Esophagus squamous epithelium (tissue), 5 donors: ENCODE measurements around the gene CCSER1. TPM values are rescaled to one million over a fixed set of nuclear protein-coding genes. Genes with fewer than 3 reads are reported as not detected.

Experiments used
- DNase-seq: peaks from one replicate; lab custom pipeline; 2025; lab: John Stamatoyannopoulos, UW
- H3K27ac ChIP-seq, 4 donors: fragments of 200-600 bp; sonication (generic); one replicate each; pipeline ENCODE4 v1.5.1; 2016 to 2019; ENCODE audit warnings: mild to moderate bottlenecking in 1 of 4
- H3K27me3 ChIP-seq, 4 donors: fragments of 200-600 bp; sonication (generic); 1 replicate in 3 of 4; 2 replicates in 1 of 4; pipeline versions ENCODE4 v1.5.1 to v1.6.0; 2017 to 2021; ENCODE audit warnings: antibody characterized with exemption in 1 of 4
- H3K36me3 ChIP-seq, 3 donors: fragments of 200-600 bp; sonication (generic); one replicate each; pipeline ENCODE4 v1.5.1; 2016 to 2019
- H3K4me1 ChIP-seq, 3 donors: fragments of 200-600 bp; sonication (generic); one replicate each; pipeline ENCODE4 v1.5.1; 2017 to 2019
- H3K4me3 ChIP-seq, 4 donors: fragments of 200-600 bp; sonication (generic); 1 replicate in 3 of 4; 2 replicates in 1 of 4; pipeline ENCODE4 v1.5.1; 2016 to 2019; ENCODE audit warnings: mild to moderate bottlenecking in 2 of 4, moderate library complexity in 1 of 4
- H3K9me3 ChIP-seq, 3 donors: fragments of 200-600 bp; sonication (generic); one replicate each; pipeline ENCODE4 v1.5.1; 2016 to 2019
- CTCF ChIP-seq, 6 experiments: fragments of 450-650 bp in 4 of 6; fragments of 200-600 bp in 2 of 6; sonication (generic) in 2 of 6; IDR thresholded peaks; one replicate each; pipeline ENCODE4 v1.5.1; 2016 to 2019; ENCODE audit warnings: antibody characterized with exemption in 6 of 6, mild to moderate bottlenecking in 4 of 6, moderate library complexity in 4 of 6
- POLR2A ChIP-seq, 4 donors: fragments of 450-650 bp; IDR thresholded peaks; one replicate each; pipeline ENCODE4 v1.6.1; 2017; ENCODE audit warnings: antibody characterized with exemption in 4 of 4, mild to moderate bottlenecking in 4 of 4, moderate library complexity in 3 of 4
- WGBS, 2 donors: methylation state at CpG; one replicate each; pipeline ENCODE4 v1.1.5; 2018; 5-methylcytosine and 5-hydroxymethylcytosine counted together
- intact Hi-C: fragments of 100-400 bp; cut with DNase I; formaldehyde crosslinking; loops from one replicate; pipeline ENCODE4 v1.15.0; 2022
- total RNA-seq, 4 donors: library from RNA; depleted of rRNA; stranded (reverse); fragments of >200 nt; gene quantifications; one replicate each; pipeline ENCODE4 v1.1.0, GENCODE V29; 2016
- donor health status: DM: yes; HTN: yes; CAD: no.

The CCSER1 gene
- total RNA-seq, 4 donors from 2014 or later = 1.2 to 12.4 (median 2.2) TPM

- Histone ChIP-seq H3K27ac (no peak overlapping the region), H3K9me3 (no peaks in the 10 kb centered on the region), H3K4me1 (peaks cover 0 to 8% (median 0%) of the 10 kb centered on the region in 3 donors), H3K27me3 (no peaks in the 10 kb centered on the region), H3K4me3 (no peak overlapping the region), H3K36me3 (no peaks in the 10 kb centered on the region)
- 26 to 47% methylated on average over 2 of the region's 2 CpGs for WGBS, 2 donors
- TF ChIP-seq POLR2A (IDR thresholded peaks at IDR 0.05) (no peak), CTCF (IDR thresholded peaks at IDR 0.05) (no peak)
- intact Hi-C loops = no loop called here
- no peak for DNase-seq
Measured at GRCh38 chr4:90951037-90951436, 823.8 kb downstream of the CCSER1 start.

- no peaks in the 10 kb centered on the region for H3K36me3 ChIP-seq
- no peaks in the 10 kb centered on the region for H3K4me1 ChIP-seq
- DNase-seq = no peak
- H3K9me3 ChIP-seq = no peaks in the 10 kb centered on the region
- H3K27me3 ChIP-seq = no peaks in the 10 kb centered on the region
- WGBS, 2 donors = 60 to 81% methylated on average over 3 of the region's 3 CpGs
- intact Hi-C loops = no loop called here
- no peak overlapping the region for H3K4me3 ChIP-seq
- no peak for TF ChIP-seq POLR2A (IDR thresholded peaks at IDR 0.05)
- TF ChIP-seq CTCF (IDR thresholded peaks at IDR 0.05) = no peak
- no peak overlapping the region for H3K27ac ChIP-seq
Measured at GRCh38 chr4:90958256-90958895, 831.2 kb downstream of the CCSER1 start.

GRCh38 chr4:90960433-90960832, 833.2 kb downstream of the CCSER1 start:
- Histone ChIP-seq H3K27ac (no peak overlapping the region), H3K27me3 (no peaks in the 10 kb centered on the region), H3K4me1 (no peaks in the 10 kb centered on the region), H3K36me3 (no peaks in the 10 kb centered on the region), H3K9me3 (no peaks in the 10 kb centered on the region), H3K4me3 (no peak overlapping the region)
- no peak for DNase-seq
- TF ChIP-seq POLR2A (IDR thresholded peaks at IDR 0.05) (no peak), CTCF (IDR thresholded peaks at IDR 0.05) (no peak)
- WGBS, 2 donors = 86 to 88% methylated on average over 3 of the region's 3 CpGs
- intact Hi-C loops = no loop called here

- intact Hi-C loops = no loop called here
- TF ChIP-seq CTCF (IDR thresholded peaks at IDR 0.05) = no peak
- TF ChIP-seq POLR2A (IDR thresholded peaks at IDR 0.05) = no peak
- WGBS, 2 donors = 87 to 95% methylated on average over 1 of the region's 1 CpG
- DNase-seq = no peak
- Histone ChIP-seq H3K4me3 (no peak overlapping the region), H3K4me1 (no peaks in the 10 kb centered on the region), H3K27ac (no peak overlapping the region), H3K36me3 (no peaks in the 10 kb centered on the region), H3K9me3 (no peaks in the 10 kb centered on the region), H3K27me3 (no peaks in the 10 kb centered on the region)
Measured at GRCh38 chr4:90960840-90961239, 833.6 kb downstream of the CCSER1 start.

- H3K27me3 ChIP-seq = no peaks in the 10 kb centered on the region
- 59 to 63% methylated on average over 2 of the region's 2 CpGs for WGBS, 2 donors
- intact Hi-C loops = no loop called here
- TF ChIP-seq CTCF (IDR thresholded peaks at IDR 0.05) (no peak), POLR2A (IDR thresholded peaks at IDR 0.05) (no peak)
- H3K4me1 ChIP-seq = no peaks in the 10 kb centered on the region
- H3K36me3 ChIP-seq = no peaks in the 10 kb centered on the region
- H3K4me3 ChIP-seq = no peak overlapping the region
- H3K27ac ChIP-seq = no peak overlapping the region
- DNase-seq = no peak
- no peaks in the 10 kb centered on the region for H3K9me3 ChIP-seq
Measured at GRCh38 chr4:90970021-90970420, 842.8 kb downstream of the CCSER1 start.
